NCI-H187 (cell line): Measurements from ENCODE around the gene ITGA6.
"Not testable (repeated sequence)": the region's sequence is repeated elsewhere in the genome, so short reads cannot be mapped to it uniquely, and the experiment has no call there.

Experiments
- DNase-seq, 2 experiments: peaks; one replicate each; lab custom pipeline; 2025; lab: John Stamatoyannopoulos, UW

The ITGA6 gene

DNA sequence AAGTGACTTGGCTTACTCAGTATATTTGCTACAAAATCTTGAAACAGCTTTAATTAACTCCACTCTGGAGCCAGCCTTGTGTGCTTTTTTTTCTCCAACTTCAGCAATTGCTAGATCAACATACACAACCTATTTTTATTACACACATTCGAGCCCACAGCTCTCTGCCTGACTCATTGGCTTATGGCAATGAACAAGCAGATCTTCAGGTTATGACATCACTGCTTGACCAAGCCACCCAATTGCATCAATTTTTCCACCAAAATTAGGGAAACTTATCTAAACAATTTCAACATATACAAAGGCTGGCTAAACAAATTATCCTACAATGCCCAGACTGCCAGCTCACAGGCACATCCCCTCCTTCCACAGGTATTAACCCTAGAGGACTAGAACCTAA lies 88.9 kb downstream of the ITGA6 start:
- DNase-seq = no peak

DNA sequence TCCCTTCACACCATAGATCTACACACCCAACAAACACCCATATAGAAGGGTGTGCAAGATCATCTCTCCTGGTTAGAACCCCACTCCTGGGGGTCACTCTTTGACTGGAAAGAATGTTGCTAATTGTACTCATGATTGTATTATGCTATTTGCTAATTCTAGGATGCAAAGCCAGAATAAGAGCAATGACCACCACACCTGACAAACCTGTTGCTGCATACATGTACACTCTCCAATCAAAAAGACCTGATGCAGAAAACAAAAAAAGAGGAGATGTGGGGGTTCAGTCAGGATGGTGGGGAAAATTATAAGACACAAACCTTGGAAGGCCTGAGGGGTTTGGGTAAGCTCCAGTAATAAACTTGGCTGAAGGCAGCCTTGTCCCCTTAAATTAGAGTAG lies 91.6 kb downstream of the ITGA6 start:
- no peak for DNase-seq

GRCh38 chr2:172525601-172526000 lies 98.2 kb downstream of the ITGA6 start:
- DNase-seq = no peak

DNA sequence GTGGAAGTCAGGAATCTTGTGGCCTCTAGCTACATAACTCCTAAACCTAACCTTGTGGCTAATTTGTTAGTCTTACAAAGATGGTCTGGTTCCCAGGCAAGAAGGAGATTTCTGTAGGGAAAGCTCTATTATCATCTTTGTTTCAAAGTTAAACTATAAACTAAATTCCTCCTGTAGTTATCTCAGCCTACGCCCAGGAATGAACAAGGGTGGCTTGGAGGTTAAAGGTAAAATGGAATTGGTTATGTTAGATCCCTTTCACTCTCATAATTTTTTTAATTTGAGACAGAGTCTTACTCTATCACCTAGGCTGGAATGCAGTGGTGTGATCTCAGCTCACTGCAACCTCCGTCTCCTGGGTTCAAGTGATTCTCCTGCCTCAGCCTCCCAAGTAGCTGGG lies 103.9 kb downstream of the ITGA6 start:
- no peak for DNase-seq

DNA sequence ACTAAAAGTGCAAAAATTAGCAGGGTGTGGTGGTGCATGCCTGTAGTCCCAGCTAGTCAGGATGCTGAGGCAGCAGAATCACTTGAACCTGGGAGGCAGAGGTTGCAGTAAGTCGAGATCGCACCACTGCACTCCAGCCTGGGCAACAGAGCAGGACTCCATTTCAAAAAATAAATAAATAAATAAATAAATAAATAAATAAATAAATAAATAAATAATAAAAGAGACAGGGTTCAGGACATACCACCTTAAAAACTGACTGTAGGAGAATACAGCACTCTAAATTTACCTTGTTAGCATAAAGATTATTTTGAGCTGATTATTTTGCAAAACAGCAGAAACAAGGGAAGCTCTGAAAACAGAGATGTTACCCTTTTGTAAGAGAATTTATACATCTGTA lies 105.1 kb downstream of the ITGA6 start:
- not testable (repeated sequence) for DNase-seq

GRCh38 chr2:172533687-172534086 lies 106.3 kb downstream of the ITGA6 start:
- no peak for DNase-seq

DNA sequence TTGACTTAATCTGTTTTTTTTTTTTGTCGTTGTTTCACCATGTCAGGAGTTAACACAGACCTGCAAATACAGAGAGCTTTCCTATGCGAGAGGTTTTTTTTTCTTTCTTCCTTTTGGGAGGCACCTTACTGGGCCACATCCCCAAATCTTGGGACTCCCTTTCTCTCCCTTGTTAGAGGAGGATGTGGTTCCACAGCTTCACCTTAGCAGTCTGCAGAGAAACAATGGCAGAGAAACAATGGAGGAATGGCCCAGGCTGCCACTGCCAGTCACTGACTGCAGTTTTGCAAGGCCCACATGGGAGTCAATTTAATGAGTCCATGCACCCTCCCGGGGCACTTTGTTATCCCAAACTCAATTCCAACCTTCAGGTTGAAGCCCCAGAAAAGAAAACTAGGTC lies 107.7 kb downstream of the ITGA6 start:
- no peak for DNase-seq

DNA sequence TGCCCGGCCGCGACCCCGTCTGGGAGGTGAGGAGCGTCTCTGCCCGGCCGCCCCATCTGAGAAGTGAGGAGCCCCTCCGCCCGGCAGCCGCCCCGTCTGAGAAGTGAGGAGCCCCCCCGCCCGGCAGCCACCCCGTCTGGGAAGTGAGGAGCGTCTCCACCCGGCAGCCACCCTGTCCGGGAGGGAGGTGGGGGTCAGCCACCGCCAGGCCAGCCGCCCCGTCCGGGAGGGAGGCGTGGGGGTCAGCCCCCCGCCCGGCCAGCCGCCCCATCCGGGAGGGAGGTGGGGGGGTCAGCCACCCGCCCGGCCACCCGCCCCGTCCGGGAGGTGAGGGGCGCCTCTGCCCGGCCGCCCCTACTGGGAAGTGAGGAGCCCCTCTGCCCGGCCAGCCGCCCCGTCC lies 110.5 kb downstream of the ITGA6 start:
- not testable (repeated sequence) for DNase-seq

DNA sequence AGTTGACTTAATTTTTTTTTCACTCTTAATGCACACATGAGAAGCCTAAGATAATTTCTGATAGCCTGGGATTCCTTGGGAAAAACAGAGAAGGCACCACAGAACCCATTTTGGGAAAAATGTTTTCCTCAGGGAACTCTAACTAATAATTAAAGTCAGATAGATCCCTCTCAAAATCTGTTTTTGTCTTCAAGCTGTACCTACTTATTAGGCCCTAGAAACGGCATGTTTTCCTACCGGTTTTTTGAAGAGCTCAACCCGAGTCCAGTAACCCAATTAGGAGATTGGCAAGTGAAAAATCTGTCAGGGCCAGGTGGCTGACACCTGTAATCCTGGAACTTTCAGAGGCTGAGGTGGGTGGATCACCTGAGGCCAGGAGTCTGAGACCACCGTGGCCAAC lies 112.4 kb downstream of the ITGA6 start:
- no peak for DNase-seq

GRCh38 chr2:172540421-172540820 lies 113.0 kb downstream of the ITGA6 start:
- DNase-seq = no peak

DNA sequence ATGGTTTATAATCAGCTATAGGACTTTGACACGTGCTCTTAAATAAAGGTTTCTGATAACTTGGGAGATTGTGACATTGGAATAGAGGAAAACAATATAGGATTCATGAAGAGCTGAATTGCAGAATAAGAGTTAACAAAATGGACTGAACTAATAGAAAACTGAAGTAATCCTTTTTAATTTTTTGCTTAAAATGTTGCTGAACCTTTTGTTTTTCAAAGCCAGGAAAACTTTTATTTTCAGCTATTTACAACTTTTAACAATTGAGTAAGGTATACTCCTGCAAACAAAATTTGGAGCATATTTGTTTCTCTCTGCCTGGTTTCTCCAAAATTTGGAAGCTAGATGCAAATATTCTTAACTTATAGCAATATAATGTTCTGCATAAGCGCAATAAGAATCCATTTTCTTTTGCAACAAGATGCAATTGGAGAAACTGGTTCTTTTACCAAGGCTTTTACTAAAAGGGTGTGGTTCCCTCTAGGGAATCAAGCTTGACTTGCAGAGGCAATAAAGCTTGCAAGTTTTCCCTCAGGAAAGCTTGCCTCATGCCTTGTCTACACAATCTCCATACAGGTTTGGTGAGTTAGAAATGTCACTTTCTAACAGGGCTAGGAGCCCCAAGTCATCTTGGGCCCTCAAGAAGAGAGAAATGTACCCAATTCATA lies 118.2 kb downstream of the ITGA6 start:
- no peak for DNase-seq

DNA sequence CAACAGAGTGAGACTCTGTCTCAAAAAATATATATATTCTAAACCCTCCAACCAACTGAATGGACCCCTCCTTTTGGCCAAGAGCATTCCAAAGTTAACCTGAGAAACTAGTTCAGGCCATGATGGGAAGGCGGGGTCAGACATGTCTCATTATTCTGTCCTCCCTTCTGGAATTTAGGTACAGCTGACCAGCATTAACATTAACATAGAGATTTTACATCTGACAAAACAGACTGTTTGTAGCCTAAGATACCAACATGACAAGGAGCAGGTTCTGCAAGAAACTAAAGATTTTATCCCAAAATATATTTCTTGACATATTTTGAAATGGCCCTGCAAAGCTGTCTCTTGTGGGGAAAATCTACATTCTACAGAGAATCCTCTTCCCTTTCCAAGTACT lies 121.7 kb downstream of the ITGA6 start:
- DNase-seq = no peak

DNA sequence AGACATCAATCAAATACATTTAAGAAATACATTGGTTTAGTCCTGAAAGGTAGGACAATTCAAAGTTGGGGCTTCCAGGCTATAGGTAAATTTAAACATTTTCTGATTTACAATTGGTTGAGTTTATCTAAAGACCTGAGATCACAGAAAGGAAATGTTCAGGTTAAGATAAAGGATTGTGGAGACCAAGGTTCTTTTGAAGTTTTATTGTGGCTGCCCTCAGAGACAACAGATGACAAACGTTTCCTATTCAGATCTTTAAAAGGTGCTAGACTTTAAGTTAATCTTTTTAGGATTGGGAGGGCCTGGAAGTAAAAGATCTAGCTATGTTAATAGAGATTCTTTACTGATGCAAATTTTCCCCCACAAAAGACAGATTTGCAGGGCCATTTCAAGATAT lies 122.4 kb downstream of the ITGA6 start:
- not testable (repeated sequence) for DNase-seq

- DNase-seq = no peak
These were observed 123.0 kb downstream of the ITGA6 start for GRCh38 chr2:172550419-172550818.

DNA sequence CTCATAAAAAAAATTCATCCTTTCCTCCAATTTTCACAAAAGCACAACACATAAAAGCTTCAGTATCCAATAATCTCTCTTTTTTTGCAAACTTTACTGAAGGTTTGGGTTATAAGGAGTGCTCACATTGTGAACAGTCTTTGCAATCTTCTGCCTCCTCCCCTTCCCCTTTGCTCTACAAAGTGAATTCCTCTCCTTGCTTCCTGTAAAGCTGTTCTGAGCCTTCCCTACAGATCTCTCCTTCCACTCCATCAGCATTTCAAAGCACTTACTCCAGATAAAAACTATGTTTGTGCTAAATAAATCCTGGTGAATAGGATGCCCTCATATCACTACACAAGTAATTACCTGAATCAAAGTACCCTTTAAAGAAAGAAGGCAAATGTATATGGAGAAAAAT lies 123.9 kb downstream of the ITGA6 start:
- no peak for DNase-seq

GRCh38 chr2:172552547-172553291 lies 125.3 kb downstream of the ITGA6 start:
- DNase-seq = no peak

- DNase-seq = no peak
These were observed 127.2 kb downstream of the ITGA6 start for GRCh38 chr2:172554352-172555271.

- no peak for DNase-seq
These were observed 127.8 kb downstream of the ITGA6 start for GRCh38 chr2:172555272-172555521.
